NCI-H2196 treated with DMSO at 0.1 percent for 48 hours (cell line): ENCODE measurements around the gene SPATS2.

Experiments used
- DNase-seq: peaks from one replicate; lab custom pipeline; 2025; ENCODE audit not compliant: unreplicated experiment; lab: John Stamatoyannopoulos, UW

The SPATS2 gene

GRCh38 chr12:49552014-49552413 lies 184.8 kb downstream of the SPATS2 start:
- no peak for DNase-seq

- no peak for DNase-seq
Measured at GRCh38 chr12:49552425-49552824, 185.2 kb downstream of the SPATS2 start.

- no peak for DNase-seq
Measured at GRCh38 chr12:49552899-49553298, 185.6 kb downstream of the SPATS2 start.

- DNase-seq: peak; percentile 34
Measured at GRCh38 chr12:49553512-49554088, 186.3 kb downstream of the SPATS2 start.

GRCh38 chr12:49554266-49554665 lies 187.0 kb downstream of the SPATS2 start:
- DNase-seq: no peak

- no peak for DNase-seq
Measured at GRCh38 chr12:49555631-49556390, 188.5 kb downstream of the SPATS2 start.

GRCh38 chr12:49556391-49557186 lies 189.3 kb downstream of the SPATS2 start:
- no peak for DNase-seq

GRCh38 chr12:49557187-49557916 lies 190.1 kb downstream of the SPATS2 start:
- no peak for DNase-seq

GRCh38 chr12:49557917-49558215 lies 190.6 kb downstream of the SPATS2 start:
- no peak for DNase-seq

- DNase-seq: no peak
Measured at GRCh38 chr12:49558526-49558925, 191.3 kb downstream of the SPATS2 start.

- DNase-seq: no peak
Measured at GRCh38 chr12:49559011-49559675, 191.9 kb downstream of the SPATS2 start.

GRCh38 chr12:49560695-49561094 lies 193.4 kb downstream of the SPATS2 start:
- DNase-seq: no peak

GRCh38 chr12:49562233-49562632 lies 195.0 kb downstream of the SPATS2 start:
- DNase-seq: no peak

GRCh38 chr12:49562831-49563230 lies 195.6 kb downstream of the SPATS2 start:
- no peak for DNase-seq

- DNase-seq: no peak
Measured at GRCh38 chr12:49563951-49564685, 196.9 kb downstream of the SPATS2 start.

GRCh38 chr12:49564686-49565405 lies 197.6 kb downstream of the SPATS2 start:
- no peak for DNase-seq

GRCh38 chr12:49565406-49566265 lies 198.4 kb downstream of the SPATS2 start:
- no peak for DNase-seq

- DNase-seq: no peak
Measured at GRCh38 chr12:49566361-49566760, 199.1 kb downstream of the SPATS2 start.

- no peak for DNase-seq
Measured at GRCh38 chr12:49567302-49567610, 200.0 kb downstream of the SPATS2 start.
